ENCODE results near the gene PLXNA2.

DNA sequence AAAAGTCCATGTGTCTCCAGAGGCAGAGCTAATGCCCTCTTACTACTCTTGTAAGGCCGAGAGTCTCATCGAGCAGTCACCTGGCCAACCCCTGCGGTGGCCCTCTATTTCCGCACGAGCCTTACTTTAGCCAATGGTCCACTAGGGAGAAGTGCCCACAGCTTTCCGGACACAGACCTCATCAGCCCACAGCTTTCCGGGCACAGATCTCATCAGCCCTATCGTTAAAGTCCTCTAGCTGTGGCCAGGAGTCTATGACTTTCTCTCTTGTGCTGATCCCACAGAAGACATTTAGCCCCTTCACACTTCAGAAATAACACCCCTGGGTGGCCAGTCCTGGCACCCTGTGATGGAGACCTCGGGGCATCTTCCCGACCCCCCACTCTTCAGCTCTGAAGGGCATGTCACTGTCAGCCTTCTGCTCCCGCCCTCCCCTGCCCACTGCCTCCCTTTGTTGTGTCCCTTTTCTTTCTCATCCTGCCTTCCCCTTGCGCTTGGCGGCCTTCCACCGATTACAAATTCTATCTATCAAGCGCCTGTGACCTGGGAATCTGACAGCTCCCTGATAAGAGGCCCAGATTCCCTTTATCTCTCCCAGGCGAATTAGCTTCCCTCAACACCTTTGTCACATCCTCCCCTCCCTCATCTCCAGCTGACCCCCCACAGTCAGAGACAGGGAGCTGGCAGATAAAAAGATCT, 161.0 kb downstream of the PLXNA2 start:
- TF ChIP-seq, protein P1, sequence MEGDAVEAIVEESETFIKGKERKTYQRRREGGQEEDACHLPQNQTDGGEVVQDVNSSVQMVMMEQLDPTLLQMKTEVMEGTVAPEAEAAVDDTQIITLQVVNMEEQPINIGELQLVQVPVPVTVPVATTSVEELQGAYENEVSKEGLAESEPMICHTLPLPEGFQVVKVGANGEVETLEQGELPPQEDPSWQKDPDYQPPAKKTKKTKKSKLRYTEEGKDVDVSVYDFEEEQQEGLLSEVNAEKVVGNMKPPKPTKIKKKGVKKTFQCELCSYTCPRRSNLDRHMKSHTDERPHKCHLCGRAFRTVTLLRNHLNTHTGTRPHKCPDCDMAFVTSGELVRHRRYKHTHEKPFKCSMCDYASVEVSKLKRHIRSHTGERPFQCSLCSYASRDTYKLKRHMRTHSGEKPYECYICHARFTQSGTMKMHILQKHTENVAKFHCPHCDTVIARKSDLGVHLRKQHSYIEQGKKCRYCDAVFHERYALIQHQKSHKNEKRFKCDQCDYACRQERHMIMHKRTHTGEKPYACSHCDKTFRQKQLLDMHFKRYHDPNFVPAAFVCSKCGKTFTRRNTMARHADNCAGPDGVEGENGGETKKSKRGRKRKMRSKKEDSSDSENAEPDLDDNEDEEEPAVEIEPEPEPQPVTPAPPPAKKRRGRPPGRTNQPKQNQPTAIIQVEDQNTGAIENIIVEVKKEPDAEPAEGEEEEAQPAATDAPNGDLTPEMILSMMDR (IDR thresholded peaks at IDR 0.05; ENCODE audit: control extremely low read depth in 1 of 3, insufficient read depth in 1 of 3, low read depth in 1 of 3, low read length in 3 of 3) = no peak
- TF ChIP-seq POLR2A (IDR thresholded peaks at IDR 0.05; ENCODE audit: control extremely low read depth in 1 of 2, low read depth in 2 of 2, low read length in 2 of 2) (no peak), FOSL1 (IDR thresholded peaks at IDR 0.05; ENCODE audit: insufficient read depth, low read depth, low read length) (no peak)
- TF ChIP-seq, protein P2, sequence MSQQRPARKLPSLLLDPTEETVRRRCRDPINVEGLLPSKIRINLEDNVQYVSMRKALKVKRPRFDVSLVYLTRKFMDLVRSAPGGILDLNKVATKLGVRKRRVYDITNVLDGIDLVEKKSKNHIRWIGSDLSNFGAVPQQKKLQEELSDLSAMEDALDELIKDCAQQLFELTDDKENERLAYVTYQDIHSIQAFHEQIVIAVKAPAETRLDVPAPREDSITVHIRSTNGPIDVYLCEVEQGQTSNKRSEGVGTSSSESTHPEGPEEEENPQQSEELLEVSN (IDR thresholded peaks at IDR 0.05) = no peak
